NB4 (cell line): Measurements from ENCODE around the gene AQP3.

ENCODE experiments used
- CTCF ChIP-seq: IDR thresholded peaks from one replicate; pipeline ENCODE4 v1.5.1; 2012; ENCODE audit warnings: low read depth, low read length
- MAX ChIP-seq: IDR thresholded peaks from 2 replicates; pipeline ENCODE4 v1.6.1; 2011; ENCODE audit warnings: low read depth, low read length
- MYC ChIP-seq: IDR thresholded peaks from 2 replicates; pipeline ENCODE4 v1.6.1; 2011; ENCODE audit warnings: low read depth, low read length
- POLR2A ChIP-seq: IDR thresholded peaks from 2 replicates; pipeline ENCODE4 v1.6.1; 2011; ENCODE audit warnings: mild to moderate bottlenecking; ENCODE audit not compliant: insufficient read length; ENCODE audit errors: extremely low read depth

- TF ChIP-seq CTCF = no peak
- TF ChIP-seq MYC = no peak
- TF ChIP-seq MAX = no peak
- TF ChIP-seq POLR2A = no peak
Observed at GRCh38 chr9:33472881-33473615, 25.7 kb upstream of the AQP3 start.
